HCT116 (cell line): ENCODE measurements around the gene PCLO. TPM values are rescaled to one million over a fixed set of nuclear protein-coding genes. Genes with fewer than 3 reads are reported as not detected.

Source experiments
- ATAC-seq: fragments of 200-7000 bp; cut with Tn5 transposase; 2 replicates; pipeline ENCODE4 v1.9.1; 2020; ENCODE audit warnings: mild to moderate bottlenecking, moderate library complexity
- BruUV-seq: library from RNA; stranded (reverse); fragments of 400-500 nt; replicated peaks from 2 replicates; lab custom pipeline; 2021; lab: Mats Ljungman, UMichigan
- CTCF ChIA-PET: fragments of 300-600 bp; sonication (Branson Sonifier 250); formaldehyde crosslinking; loops from one replicate; lab custom pipeline; 2021; ENCODE audit warnings: antibody characterized with exemption; lab: Charles Lee
- POLR2A ChIA-PET: fragments of 300-600, 350-600 bp; sonication (Branson Sonifier 250); formaldehyde crosslinking; loops from one replicate; lab custom pipeline; 2021; ENCODE audit warnings: antibody characterized with exemption; lab: Charles Lee
- RAD21 ChIA-PET, 2 experiments: fragments of 300-600 bp; sonication (Branson Sonifier 250); formaldehyde crosslinking; loops; one replicate each; lab custom pipeline; 2023; ENCODE audit warnings: low total read pairs in 2 of 2; ENCODE audit not compliant: uncharacterized antibody in 2 of 2, unreplicated experiment in 2 of 2, low non-redundant PET in 1 of 2; lab: Charles Lee
- DNase-seq: peaks from one replicate; pipeline ENCODE4 v3.0.0-alpha.2; 2010; ENCODE audit warnings: low read depth, low spot score
- H2AFZ ChIP-seq: fragments of 200-600 bp; shearing (Covaris generic), sonication (generic); 2 replicates; pipeline ENCODE4 v1.6.1; 2017; ENCODE audit warnings: low read depth, mixed run types, mixed read lengths, antibody characterized with exemption, low read length; ENCODE audit not compliant: poor library complexity, severe bottlenecking
- H3K27ac ChIP-seq: 2 replicates; pipeline ENCODE4 v1.5.1; 2012; ENCODE audit warnings: low read depth, low read length
- H3K27me3 ChIP-seq: fragments of 200-600 bp; sonication (generic); 2 replicates; pipeline ENCODE4 v1.6.1; 2016; ENCODE audit warnings: mixed run types, low read length, mixed read lengths; ENCODE audit not compliant: insufficient read depth
- H3K36me3 ChIP-seq, 2 experiments: fragments of 200-500 bp in 1 of 2; fragments of 200-600 bp in 1 of 2; sonication (Bioruptor generic) in 1 of 2; sonication (generic) in 1 of 2; 2 replicates each; pipeline versions ENCODE4 v1.5.1 to v1.6.1; 2014 to 2016; ENCODE audit warnings: low read length in 2 of 2, inconsistent platforms in 1 of 2, mixed read lengths in 1 of 2, mixed run types in 1 of 2; ENCODE audit not compliant: insufficient read depth in 2 of 2, control insufficient read depth in 1 of 2
- H3K4me1 ChIP-seq, 2 experiments: fragments of 200-600 bp in 1 of 2; sonication (generic) in 1 of 2; 2 replicates each; pipeline versions ENCODE4 v1.5.1 to v1.6.1; 2012 to 2017; ENCODE audit warnings: low read length in 2 of 2, inconsistent platforms in 1 of 2, mild to moderate bottlenecking in 1 of 2, mixed read lengths in 1 of 2, mixed run types in 1 of 2, moderate library complexity in 1 of 2; ENCODE audit not compliant: insufficient read depth in 2 of 2, control insufficient read depth in 1 of 2
- H3K4me2 ChIP-seq: fragments of 200-600 bp; sonication (generic); 2 replicates; pipeline ENCODE4 v1.6.1; 2017; ENCODE audit warnings: mixed run types, low read length, mixed read lengths
- H3K4me3 ChIP-seq, 2 experiments: fragments of 200-600 bp in 1 of 2; sonication (generic) in 1 of 2; replicated peaks in 1 of 2; 2 replicates each; pipeline ENCODE4 v1.5.1; 2011 to 2016; ENCODE audit warnings: low read length in 2 of 2, control low read depth in 1 of 2, low read depth in 1 of 2, mild to moderate bottlenecking in 1 of 2, mixed read lengths in 1 of 2, mixed run types in 1 of 2
- H3K79me2 ChIP-seq: fragments of 200-600 bp; sonication (generic); 2 replicates; pipeline ENCODE4 v1.6.1; 2017; ENCODE audit warnings: mild to moderate bottlenecking, mixed run types, low read length, moderate library complexity, mixed read lengths; ENCODE audit not compliant: insufficient read depth
- H3K9ac ChIP-seq: fragments of 200-600 bp; sonication (generic); 2 replicates; pipeline ENCODE4 v1.6.1; 2016; ENCODE audit warnings: low read length, mixed read lengths
- H3K9me2 ChIP-seq: fragments of 200-600 bp; sonication (generic), shearing (Covaris generic); 2 replicates; pipeline ENCODE4 v1.6.1; 2017; ENCODE audit warnings: mixed run types, mild to moderate bottlenecking, moderate library complexity; ENCODE audit not compliant: insufficient read depth
- H3K9me3 ChIP-seq, 2 experiments: fragments of 200-500 bp in 1 of 2; fragments of 200-600 bp in 1 of 2; sonication (Bioruptor generic) in 1 of 2; sonication (generic) in 1 of 2; 2 replicates each; pipeline ENCODE4 v1.6.1; 2014 to 2017; ENCODE audit warnings: low read length in 2 of 2, mixed read lengths in 2 of 2, inconsistent platforms in 1 of 2, low read depth in 1 of 2, mild to moderate bottlenecking in 1 of 2, mixed run types in 1 of 2, moderate library complexity in 1 of 2; ENCODE audit not compliant: control insufficient read depth in 1 of 2, insufficient read depth in 1 of 2
- H4K20me1 ChIP-seq: fragments of 200-600 bp; sonication (generic), shearing (Covaris generic); 2 replicates; pipeline ENCODE4 v1.6.1; 2017; ENCODE audit warnings: mixed run types, mild to moderate bottlenecking, moderate library complexity; ENCODE audit not compliant: insufficient read depth
- CEBPB ChIP-seq: IDR thresholded peaks from 2 replicates; pipeline ENCODE4 v1.6.1; 2012; ENCODE audit warnings: low read depth
- EZH2 ChIP-seq: fragments of 200-600 bp; sonication (generic); IDR thresholded peaks from 2 replicates; pipeline ENCODE4 v1.6.1; 2017; ENCODE audit warnings: antibody characterized with exemption, mixed run types
- EZH2phosphoT487 ChIP-seq: fragments of 200-600 bp; IDR thresholded peaks from 2 replicates; pipeline ENCODE4 v1.6.1; 2018; ENCODE audit warnings: antibody characterized with exemption, borderline replicate concordance
- FOSL1 ChIP-seq: IDR thresholded peaks from 2 replicates; pipeline ENCODE4 v1.6.1; 2012; ENCODE audit warnings: low read depth
- POLR2A ChIP-seq: IDR thresholded peaks from 2 replicates; pipeline ENCODE4 v1.7.0; 2011; ENCODE audit warnings: borderline replicate concordance; ENCODE audit not compliant: insufficient read depth, insufficient read length; ENCODE audit errors: extremely low read depth
- SIN3A ChIP-seq: IDR thresholded peaks from 2 replicates; pipeline ENCODE4 v1.6.1; 2012; ENCODE audit warnings: low read depth
- SRF ChIP-seq: IDR thresholded peaks from 2 replicates; pipeline ENCODE4 v1.6.1; 2012; ENCODE audit warnings: low read depth
- TCF7L2 ChIP-seq: IDR thresholded peaks from 2 replicates; pipeline ENCODE4 v1.7.0; 2011; ENCODE audit warnings: borderline replicate concordance, inconsistent platforms; ENCODE audit not compliant: insufficient read depth, insufficient read length; ENCODE audit errors: extremely low read depth
- ZFX ChIP-seq: fragments of 450-650 bp; IDR thresholded peaks from 2 replicates; pipeline ENCODE4 v1.6.1; 2017
- ZNF274 ChIP-seq: fragments of 200-500 bp; sonication (Bioruptor generic); IDR thresholded peaks from 2 replicates; pipeline ENCODE4 v1.6.1; 2014; ENCODE audit warnings: mild to moderate bottlenecking, low read depth, low read length, inconsistent platforms
- intact Hi-C: fragments of 100-400 bp; cut with micrococcal nuclease; formaldehyde crosslinking; loops from 2 replicates; pipeline ENCODE4 v1.10.0; 2022
- total RNA-seq: library from RNA; stranded (reverse); gene quantifications from one replicate; pipeline ENCODE4 v1.2.1, GENCODE V29; 2021; ENCODE audit not compliant: unreplicated experiment
- TF ChIP-seq, protein P1 (sequence below), 3 experiments: fragments of 200-600 bp in 1 of 3; sonication (generic) in 1 of 3; IDR thresholded peaks in 2 of 3; conservative IDR thresholded peaks in 1 of 3; 2 replicates each; pipeline ENCODE4 v1.5.1; 2012 to 2017; ENCODE audit warnings: low read depth in 2 of 3, low read length in 2 of 3, antibody characterized with exemption in 1 of 3, borderline replicate concordance in 1 of 3, control low read depth in 1 of 3, mild to moderate bottlenecking in 1 of 3, mixed read lengths in 1 of 3, mixed run types in 1 of 3, moderate library complexity in 1 of 3; ENCODE audit not compliant: insufficient read depth in 1 of 3
- TF ChIP-seq, protein P2 (sequence below): IDR thresholded peaks from 2 replicates; pipeline ENCODE4 v1.6.1; 2011; ENCODE audit warnings: mild to moderate bottlenecking, low read length, moderate library complexity; ENCODE audit not compliant: insufficient replicate concordance; ENCODE audit errors: extremely low read depth
- TF ChIP-seq, protein P3 (sequence below): IDR thresholded peaks from 2 replicates; pipeline ENCODE4 v1.6.1; 2012; ENCODE audit warnings: low read depth

PCLO gene
- total RNA-seq, 1 experiment from 2014 or later = 2.4 TPM

DNA sequence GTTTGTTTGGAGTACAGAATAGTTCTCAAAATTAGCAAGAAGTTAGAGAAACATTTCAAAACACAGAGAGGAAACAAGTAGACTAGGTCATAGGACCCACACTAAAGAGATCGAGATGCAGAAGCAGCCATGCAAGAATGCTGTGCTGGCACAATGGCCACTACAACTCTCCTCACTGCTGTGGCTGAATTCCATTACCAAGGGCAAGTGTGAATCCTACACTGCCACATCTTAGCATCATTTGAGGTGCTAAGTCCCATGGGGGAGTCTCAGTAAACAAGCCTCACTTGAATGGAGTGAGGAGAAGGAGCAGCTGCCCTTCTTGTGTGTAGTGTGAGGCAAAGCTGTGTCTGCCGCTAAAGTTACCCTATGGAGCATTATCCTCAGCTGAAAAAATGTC, 56.7 kb downstream of the PCLO start:
- H3K9me3 ChIP-seq = no peaks in the 10 kb centered on the region
- TF ChIP-seq, protein P1, sequence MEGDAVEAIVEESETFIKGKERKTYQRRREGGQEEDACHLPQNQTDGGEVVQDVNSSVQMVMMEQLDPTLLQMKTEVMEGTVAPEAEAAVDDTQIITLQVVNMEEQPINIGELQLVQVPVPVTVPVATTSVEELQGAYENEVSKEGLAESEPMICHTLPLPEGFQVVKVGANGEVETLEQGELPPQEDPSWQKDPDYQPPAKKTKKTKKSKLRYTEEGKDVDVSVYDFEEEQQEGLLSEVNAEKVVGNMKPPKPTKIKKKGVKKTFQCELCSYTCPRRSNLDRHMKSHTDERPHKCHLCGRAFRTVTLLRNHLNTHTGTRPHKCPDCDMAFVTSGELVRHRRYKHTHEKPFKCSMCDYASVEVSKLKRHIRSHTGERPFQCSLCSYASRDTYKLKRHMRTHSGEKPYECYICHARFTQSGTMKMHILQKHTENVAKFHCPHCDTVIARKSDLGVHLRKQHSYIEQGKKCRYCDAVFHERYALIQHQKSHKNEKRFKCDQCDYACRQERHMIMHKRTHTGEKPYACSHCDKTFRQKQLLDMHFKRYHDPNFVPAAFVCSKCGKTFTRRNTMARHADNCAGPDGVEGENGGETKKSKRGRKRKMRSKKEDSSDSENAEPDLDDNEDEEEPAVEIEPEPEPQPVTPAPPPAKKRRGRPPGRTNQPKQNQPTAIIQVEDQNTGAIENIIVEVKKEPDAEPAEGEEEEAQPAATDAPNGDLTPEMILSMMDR (IDR thresholded peaks at IDR 0.05 in 2 of 3, conservative IDR thresholded peaks at IDR 0.05 in 1 of 3; ENCODE audit: borderline replicate concordance in 1 of 3, insufficient read depth in 1 of 3, low read depth in 2 of 3, low read length in 2 of 3) = no peak
- no peak for TF ChIP-seq EZH2phosphoT487
- no peak for TF ChIP-seq EZH2
- TF ChIP-seq POLR2A = no peak
- no peak for TF ChIP-seq CEBPB
- no peak for TF ChIP-seq ZNF274
- TF ChIP-seq ZFX = no peak
- TF ChIP-seq SRF = no peak
- TF ChIP-seq FOSL1 = no peak
- no peak for TF ChIP-seq SIN3A
- TF ChIP-seq, protein P2, sequence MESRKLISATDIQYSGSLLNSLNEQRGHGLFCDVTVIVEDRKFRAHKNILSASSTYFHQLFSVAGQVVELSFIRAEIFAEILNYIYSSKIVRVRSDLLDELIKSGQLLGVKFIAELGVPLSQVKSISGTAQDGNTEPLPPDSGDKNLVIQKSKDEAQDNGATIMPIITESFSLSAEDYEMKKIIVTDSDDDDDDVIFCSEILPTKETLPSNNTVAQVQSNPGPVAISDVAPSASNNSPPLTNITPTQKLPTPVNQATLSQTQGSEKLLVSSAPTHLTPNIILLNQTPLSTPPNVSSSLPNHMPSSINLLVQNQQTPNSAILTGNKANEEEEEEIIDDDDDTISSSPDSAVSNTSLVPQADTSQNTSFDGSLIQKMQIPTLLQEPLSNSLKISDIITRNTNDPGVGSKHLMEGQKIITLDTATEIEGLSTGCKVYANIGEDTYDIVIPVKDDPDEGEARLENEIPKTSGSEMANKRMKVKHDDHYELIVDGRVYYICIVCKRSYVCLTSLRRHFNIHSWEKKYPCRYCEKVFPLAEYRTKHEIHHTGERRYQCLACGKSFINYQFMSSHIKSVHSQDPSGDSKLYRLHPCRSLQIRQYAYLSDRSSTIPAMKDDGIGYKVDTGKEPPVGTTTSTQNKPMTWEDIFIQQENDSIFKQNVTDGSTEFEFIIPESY = no peak
- TF ChIP-seq, protein P3, sequence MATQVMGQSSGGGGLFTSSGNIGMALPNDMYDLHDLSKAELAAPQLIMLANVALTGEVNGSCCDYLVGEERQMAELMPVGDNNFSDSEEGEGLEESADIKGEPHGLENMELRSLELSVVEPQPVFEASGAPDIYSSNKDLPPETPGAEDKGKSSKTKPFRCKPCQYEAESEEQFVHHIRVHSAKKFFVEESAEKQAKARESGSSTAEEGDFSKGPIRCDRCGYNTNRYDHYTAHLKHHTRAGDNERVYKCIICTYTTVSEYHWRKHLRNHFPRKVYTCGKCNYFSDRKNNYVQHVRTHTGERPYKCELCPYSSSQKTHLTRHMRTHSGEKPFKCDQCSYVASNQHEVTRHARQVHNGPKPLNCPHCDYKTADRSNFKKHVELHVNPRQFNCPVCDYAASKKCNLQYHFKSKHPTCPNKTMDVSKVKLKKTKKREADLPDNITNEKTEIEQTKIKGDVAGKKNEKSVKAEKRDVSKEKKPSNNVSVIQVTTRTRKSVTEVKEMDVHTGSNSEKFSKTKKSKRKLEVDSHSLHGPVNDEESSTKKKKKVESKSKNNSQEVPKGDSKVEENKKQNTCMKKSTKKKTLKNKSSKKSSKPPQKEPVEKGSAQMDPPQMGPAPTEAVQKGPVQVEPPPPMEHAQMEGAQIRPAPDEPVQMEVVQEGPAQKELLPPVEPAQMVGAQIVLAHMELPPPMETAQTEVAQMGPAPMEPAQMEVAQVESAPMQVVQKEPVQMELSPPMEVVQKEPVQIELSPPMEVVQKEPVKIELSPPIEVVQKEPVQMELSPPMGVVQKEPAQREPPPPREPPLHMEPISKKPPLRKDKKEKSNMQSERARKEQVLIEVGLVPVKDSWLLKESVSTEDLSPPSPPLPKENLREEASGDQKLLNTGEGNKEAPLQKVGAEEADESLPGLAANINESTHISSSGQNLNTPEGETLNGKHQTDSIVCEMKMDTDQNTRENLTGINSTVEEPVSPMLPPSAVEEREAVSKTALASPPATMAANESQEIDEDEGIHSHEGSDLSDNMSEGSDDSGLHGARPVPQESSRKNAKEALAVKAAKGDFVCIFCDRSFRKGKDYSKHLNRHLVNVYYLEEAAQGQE = no peak
- TF ChIP-seq TCF7L2 = no peak

More for the DNA sequence above, 56.7 kb downstream of the PCLO start:
- no peak overlapping the region for H2AFZ ChIP-seq
- no peaks in the 10 kb centered on the region for H3K4me1 ChIP-seq
- H3K27me3 ChIP-seq = no peaks in the 10 kb centered on the region
- H3K27ac ChIP-seq = no peak overlapping the region
- DNase-seq (no peak), ATAC-seq (no peak)
- no peaks in the 10 kb centered on the region for H3K79me2 ChIP-seq
- BruUV-seq = no TSS peak
- no peaks in the 10 kb centered on the region for H3K36me3 ChIP-seq
- no peak overlapping the region for H3K4me3 ChIP-seq
- no peaks in the 10 kb centered on the region for H4K20me1 ChIP-seq
- intact Hi-C loops = no loop called here
- H3K9ac ChIP-seq = no peak overlapping the region
- no peak overlapping the region for H3K4me2 ChIP-seq
- POLR2A ChIA-PET = no interaction called here
- H3K9me2 ChIP-seq = no peaks in the 10 kb centered on the region
- RAD21 ChIA-PET = no interaction called here
- CTCF ChIA-PET = no interaction called here
